Adrenal gland (tissue), 5 donors: ENCODE measurements around the gene RHPN2.

Experiments used
- POLR2A ChIP-seq, 2 donors: fragments of 450-650 bp; IDR thresholded peaks; one replicate each; pipeline ENCODE4 v1.6.1; 2017; ENCODE audit warnings: antibody characterized with exemption in 2 of 2, mild to moderate bottlenecking in 2 of 2, moderate library complexity in 1 of 2
- TF ChIP-seq, protein P1 (sequence below), 6 experiments: fragments of 450-650 bp in 4 of 6; fragments of 200-600 bp in 2 of 6; sonication (generic) in 1 of 6; IDR thresholded peaks; 1 replicate in 5 of 6; 2 replicates in 1 of 6; pipeline versions ENCODE4 v1.5.1 to v1.8.0; 2016 to 2021; ENCODE audit warnings: antibody characterized with exemption in 6 of 6, mild to moderate bottlenecking in 2 of 6, moderate library complexity in 1 of 6
- donor health status: DM: no; HTN: no; CAD: no.

GRCh38 chr19:33067121-33067520 lies 2.4 kb upstream of the RHPN2 start:
- TF ChIP-seq, protein P1, sequence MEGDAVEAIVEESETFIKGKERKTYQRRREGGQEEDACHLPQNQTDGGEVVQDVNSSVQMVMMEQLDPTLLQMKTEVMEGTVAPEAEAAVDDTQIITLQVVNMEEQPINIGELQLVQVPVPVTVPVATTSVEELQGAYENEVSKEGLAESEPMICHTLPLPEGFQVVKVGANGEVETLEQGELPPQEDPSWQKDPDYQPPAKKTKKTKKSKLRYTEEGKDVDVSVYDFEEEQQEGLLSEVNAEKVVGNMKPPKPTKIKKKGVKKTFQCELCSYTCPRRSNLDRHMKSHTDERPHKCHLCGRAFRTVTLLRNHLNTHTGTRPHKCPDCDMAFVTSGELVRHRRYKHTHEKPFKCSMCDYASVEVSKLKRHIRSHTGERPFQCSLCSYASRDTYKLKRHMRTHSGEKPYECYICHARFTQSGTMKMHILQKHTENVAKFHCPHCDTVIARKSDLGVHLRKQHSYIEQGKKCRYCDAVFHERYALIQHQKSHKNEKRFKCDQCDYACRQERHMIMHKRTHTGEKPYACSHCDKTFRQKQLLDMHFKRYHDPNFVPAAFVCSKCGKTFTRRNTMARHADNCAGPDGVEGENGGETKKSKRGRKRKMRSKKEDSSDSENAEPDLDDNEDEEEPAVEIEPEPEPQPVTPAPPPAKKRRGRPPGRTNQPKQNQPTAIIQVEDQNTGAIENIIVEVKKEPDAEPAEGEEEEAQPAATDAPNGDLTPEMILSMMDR (IDR thresholded peaks at IDR 0.05) = no peak
- no peak for TF ChIP-seq POLR2A (IDR thresholded peaks at IDR 0.05)
